Fibroblast of skin of left biceps (primary cell): ENCODE data around the gene PTGR2.
"Not testable (repeated sequence)": the region's sequence is repeated elsewhere in the genome, so short reads cannot be mapped to it uniquely, and the experiment has no call there.

ENCODE experiments used
- DNase-seq, 2 experiments: peaks; one replicate each; pipeline ENCODE4 v3.0.0-alpha.2; 2013; ENCODE audit warnings: low read depth in 2 of 2

PTGR2 gene

GRCh38 chr14:73833034-73833433 is 18.6 kb upstream of the PTGR2 start:
- DNase-seq, result no peak

GRCh38 chr14:73833530-73834260 is 17.9 kb upstream of the PTGR2 start:
- no peak for DNase-seq

- no peak for DNase-seq
Observed at GRCh38 chr14:73834261-73834625, 17.4 kb upstream of the PTGR2 start.

- not testable (repeated sequence) for DNase-seq
Observed at GRCh38 chr14:73838293-73839034, 13.2 kb upstream of the PTGR2 start.

GRCh38 chr14:73842201-73842600 is 9.4 kb upstream of the PTGR2 start:
- DNase-seq, result no peak

- DNase-seq, result no peak
Observed at GRCh38 chr14:73842851-73843250, 8.8 kb upstream of the PTGR2 start.

DNA sequence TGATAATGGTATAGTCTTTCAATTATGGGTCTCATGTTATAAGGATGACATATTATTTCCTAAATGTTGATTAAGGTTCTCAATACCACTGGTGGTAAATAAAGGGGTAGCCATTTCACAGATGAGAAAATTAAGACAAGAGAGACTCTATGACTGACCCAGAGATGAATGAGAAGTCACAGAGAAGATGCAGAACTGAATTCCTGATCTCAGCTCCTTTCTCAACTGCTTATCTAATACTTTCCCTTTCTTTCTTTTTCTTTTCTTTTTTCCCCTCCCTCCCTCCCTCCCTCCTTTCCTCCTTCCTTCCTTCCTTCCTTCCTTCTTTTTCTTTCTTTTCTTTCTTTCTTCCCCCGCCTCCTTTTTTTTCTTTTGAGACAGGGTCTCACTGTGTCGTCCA is 8.3 kb upstream of the PTGR2 start:
- no peak for DNase-seq

DNA sequence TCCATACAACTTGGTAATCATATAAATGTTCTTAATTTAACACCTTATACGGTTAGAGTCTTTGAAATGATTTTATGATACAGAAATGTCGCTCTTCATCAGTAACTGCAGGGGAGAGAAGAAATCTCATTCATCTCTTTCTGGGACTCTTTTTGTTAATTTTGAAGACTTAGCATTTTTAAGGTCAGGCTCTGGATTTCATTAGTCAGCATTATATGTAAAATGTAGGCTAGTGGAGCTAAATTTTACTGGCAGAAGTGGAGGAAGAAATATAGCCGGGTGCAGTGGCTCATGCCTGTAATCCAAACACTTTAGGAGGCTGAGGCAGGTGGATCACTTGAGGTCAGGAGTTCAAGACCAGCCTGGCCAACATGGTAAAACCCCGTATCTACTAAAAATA is 4.7 kb upstream of the PTGR2 start:
- no peak for DNase-seq

DNA sequence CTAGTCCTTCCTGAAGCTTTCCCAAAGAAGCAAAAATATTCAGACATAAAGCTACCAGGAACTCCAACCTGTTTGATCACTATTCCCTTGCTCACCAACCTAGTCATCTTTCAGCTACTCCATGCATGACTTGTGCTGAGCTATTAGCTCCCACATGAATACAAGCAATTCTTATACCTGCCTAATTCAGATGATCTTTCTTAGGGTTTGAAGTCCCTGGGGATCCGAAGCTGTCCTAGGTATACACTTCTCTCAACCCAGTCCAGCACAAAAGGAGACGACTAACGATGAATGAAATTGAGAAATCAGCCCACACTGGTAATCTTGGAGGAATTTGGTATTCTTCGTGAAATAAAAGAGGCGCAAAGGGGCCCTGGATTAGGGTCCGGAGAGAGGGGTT is 631 bp upstream of the PTGR2 start:
- DNase-seq, result no peak

GRCh38 chr14:73859145-73859544 is 7.5 kb downstream of the PTGR2 start:
- no peak for DNase-seq

DNA sequence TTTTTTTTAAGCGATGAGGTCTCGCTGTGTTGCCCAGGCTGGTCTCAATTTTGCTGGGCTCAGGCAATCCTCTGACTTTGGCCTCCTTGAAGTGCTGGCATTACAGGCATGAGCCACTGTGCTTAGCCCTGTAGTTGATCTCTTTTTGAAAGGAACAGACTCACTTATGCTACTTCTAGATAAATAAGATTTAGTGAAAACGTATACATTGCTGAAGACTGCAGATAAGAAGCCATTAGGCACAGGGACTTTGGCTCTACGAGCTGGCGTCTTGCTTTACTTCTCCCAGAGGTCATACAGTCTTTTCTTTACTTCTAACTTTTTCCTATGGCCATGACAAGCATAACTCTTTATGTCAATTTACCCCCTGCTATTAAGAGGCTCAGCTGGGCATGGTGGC is 9.4 kb downstream of the PTGR2 start:
- no peak for DNase-seq

DNA sequence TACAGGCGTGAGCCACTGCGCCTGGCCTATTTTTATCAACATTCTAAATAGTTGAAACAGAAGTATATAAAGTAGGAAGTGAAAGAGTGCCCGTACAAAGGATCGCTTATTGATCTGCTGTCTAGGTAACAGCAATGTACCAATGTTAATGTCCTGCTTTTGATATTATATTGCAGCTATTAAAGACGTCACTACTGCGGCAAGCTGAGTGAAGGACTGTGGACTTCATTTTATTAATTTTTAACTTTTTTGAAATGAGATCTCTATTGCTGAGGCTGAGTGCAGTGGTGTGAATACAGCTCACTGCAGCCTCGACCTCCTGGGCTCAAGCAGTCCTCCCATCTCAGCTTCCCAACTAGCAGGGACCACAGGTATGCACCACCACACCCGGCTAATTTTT is 10.8 kb downstream of the PTGR2 start:
- no peak for DNase-seq

DNA sequence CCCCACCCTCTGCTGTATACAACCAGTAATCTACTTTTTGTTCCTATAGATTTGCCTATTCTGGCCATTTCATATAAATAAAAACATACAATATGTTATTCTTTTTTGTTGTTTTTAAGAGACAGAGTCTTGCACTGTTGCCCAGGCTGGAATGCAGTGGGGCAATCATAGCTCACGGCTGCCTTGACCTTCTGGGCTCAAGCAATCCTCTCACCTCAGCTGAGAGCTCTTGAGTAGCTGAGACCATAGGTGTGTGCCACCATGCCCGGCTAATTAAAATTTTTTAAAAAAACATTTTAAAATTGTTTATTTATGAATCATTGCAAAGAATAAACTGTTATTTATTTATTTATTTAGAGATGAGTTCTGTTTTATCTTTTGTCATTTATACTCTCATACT is 11.6 kb downstream of the PTGR2 start:
- no peak for DNase-seq

DNA sequence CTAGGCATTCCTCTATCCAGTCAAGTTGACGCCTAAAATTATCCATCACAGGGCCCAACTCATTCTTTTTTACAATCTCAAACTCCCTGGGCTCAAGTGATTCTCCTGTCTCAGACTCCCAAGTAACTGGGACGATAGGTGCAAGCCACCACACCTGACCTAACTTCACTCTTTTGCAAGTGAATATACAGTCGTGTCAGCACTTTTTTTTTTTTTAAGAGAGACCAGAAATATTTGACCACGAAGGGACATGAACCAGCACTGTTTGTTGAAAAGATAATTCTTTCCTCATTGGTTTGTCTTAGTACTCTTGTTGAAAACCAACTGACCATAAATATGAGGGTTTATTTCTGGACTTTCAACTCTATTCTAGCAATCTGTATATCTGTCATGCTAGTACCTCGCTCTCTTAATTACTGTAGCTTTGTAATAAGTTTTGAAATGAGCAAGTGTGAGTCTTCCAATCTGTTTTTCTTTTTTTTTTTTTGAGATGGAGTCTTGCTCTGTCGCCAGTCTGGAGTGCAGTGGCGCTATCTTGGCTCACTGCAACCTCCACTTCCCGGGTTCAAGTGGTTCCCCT is 14.0 kb downstream of the PTGR2 start:
- DNase-seq, result no peak

- not testable (repeated sequence) for DNase-seq
Observed at GRCh38 chr14:73869754-73870153, 18.1 kb downstream of the PTGR2 start.

DNA sequence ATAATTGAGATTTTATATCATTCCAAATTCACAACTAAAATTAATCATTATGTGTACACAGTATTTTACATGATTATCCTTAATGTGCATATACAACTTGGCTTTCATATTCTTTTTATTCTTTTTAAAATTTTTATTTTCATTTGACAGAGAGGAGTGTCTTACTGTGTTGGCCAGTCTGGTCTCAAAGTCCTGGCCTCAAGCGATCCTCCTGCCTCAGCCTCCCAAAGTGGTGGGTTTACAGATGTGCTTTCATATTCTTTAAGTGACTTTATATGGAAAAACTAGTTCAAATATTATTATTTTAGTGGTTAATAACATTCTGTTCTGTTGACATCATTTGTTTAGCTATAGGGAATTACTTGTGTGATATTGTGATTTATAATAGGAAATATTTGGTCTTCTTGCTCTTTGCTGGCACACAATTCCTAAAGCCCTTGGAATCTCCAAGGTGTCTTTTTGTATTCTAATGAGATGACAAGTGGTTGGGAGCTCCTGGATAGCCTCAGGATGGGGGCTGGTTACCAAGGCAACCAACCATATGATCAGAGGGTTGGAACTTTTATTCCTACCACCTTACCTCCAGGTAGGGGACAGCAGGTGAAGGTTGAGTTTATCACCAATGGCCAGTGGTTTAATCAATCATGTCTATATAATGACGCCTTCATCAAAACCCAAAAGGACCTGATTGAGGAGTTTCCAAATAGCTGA is 19.0 kb downstream of the PTGR2 start:
- DNase-seq, result no peak

GRCh38 chr14:73873660-73874059 is 22.0 kb downstream of the PTGR2 start:
- no peak for DNase-seq

DNA sequence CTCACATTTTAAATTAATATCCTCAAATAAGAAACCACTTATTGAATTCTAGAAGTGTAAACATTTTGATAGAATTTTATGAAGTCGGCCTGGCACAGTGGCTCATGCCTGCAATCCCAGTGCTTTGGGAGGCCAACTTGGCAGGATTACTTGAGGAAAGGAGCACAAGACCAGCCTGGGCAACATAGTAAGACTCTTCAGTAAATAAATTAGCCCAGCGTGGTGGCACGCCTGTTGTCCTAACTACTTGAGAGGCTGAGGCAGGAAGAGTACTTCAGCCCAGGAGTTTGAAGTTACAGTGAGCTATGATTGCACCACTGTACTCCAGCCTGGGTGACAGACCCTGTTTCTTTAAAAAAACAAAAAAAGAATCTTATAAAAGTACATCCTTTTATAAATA is 26.2 kb downstream of the PTGR2 start:
- no peak for DNase-seq

DNA sequence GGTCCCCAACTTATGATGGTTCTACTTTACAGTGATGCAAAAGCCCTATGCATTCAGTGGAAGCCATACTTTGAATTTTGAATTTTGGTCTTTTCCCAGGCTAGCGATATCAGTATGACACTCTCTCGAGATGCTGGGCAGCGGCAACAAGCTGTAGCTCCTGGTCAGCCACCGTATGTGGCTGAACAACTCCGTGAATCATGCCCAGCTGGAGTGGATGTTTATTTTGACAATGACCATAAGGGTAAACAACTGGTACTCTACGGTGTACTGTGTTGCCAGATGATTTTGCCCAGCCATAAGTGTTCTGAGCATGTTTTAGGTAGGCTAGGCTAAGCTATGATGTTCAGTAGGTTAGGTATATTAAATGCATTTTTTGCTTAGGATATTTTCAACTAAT is 26.8 kb downstream of the PTGR2 start:
- DNase-seq, result no peak

GRCh38 chr14:73879027-73879426 is 27.4 kb downstream of the PTGR2 start:
- DNase-seq, result no peak

GRCh38 chr14:73884438-73885190 is 33.0 kb downstream of the PTGR2 start:
- no peak for DNase-seq
